ENCODE data around the gene ORAI3.
A peak's percentile ranks its signal among the peaks of the same experiment; 100 is the strongest.

DNA sequence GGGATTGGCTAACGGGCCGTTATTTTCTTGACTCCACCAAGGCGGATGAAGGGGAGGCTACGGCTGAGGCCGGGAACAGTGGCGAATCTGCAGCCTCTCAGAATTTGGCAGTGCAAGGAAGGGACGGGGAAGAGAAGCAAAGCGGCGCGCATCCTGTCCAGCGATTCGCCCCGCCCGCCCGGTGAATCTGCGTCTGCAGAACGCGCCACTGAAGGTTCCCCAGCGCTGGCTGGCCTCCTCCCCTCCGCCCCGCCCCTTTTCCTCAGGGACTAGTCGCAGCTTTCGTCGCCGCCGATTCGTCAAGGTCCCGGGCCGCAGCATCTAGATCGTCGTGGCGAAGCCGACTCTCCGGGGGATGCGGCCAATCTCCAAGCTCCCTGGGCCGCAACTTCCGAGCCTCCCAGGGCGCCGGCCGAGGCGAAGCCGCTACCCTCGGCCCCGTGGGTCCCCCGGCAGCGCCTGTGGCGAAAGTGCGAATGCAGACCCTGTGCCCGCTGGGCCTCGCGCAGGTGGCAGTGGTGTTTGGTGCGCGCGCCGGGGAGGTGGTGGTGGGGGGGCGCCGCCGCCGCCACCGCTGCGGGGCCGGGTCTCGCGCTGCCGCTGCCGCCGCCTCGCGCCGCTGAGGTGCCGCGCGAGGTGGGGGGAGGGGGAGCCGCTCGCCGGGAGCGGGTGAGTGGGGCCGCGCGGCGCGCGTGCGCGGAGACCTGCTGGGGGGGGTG lies 8.7 kb downstream of the ORAI3 start, which contains the start of gene SETD1A:
- TF ChIP-seq NFE2L1 (CRISPR knock-in tag; IDR thresholded peaks at IDR 0.05) (no peak), KAT7 (CRISPR knock-in tag; IDR thresholded peaks at IDR 0.05; ENCODE audit: borderline replicate concordance) (no peak), ZBTB43 (CRISPR knock-in tag; IDR thresholded peaks at IDR 0.05) (peak; percentile 28; the same call in 1 of the 2 replicates), NR2C2 (CRISPR knock-in tag; IDR thresholded peaks at IDR 0.05) (no peak)
- TF ChIP-seq, protein P1, sequence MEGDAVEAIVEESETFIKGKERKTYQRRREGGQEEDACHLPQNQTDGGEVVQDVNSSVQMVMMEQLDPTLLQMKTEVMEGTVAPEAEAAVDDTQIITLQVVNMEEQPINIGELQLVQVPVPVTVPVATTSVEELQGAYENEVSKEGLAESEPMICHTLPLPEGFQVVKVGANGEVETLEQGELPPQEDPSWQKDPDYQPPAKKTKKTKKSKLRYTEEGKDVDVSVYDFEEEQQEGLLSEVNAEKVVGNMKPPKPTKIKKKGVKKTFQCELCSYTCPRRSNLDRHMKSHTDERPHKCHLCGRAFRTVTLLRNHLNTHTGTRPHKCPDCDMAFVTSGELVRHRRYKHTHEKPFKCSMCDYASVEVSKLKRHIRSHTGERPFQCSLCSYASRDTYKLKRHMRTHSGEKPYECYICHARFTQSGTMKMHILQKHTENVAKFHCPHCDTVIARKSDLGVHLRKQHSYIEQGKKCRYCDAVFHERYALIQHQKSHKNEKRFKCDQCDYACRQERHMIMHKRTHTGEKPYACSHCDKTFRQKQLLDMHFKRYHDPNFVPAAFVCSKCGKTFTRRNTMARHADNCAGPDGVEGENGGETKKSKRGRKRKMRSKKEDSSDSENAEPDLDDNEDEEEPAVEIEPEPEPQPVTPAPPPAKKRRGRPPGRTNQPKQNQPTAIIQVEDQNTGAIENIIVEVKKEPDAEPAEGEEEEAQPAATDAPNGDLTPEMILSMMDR (IDR thresholded peaks at IDR 0.05), result no peak

Data from WTC11 (cell line).